ENCODE data around the gene C19orf44. TPM values are rescaled to one million over a fixed set of nuclear protein-coding genes. Genes with fewer than 3 reads are reported as not detected.

C19orf44 gene
- total and polyA plus RNA-seq, 4 donors = 3.7 to 15.6 (median 10.6) TPM

DNA sequence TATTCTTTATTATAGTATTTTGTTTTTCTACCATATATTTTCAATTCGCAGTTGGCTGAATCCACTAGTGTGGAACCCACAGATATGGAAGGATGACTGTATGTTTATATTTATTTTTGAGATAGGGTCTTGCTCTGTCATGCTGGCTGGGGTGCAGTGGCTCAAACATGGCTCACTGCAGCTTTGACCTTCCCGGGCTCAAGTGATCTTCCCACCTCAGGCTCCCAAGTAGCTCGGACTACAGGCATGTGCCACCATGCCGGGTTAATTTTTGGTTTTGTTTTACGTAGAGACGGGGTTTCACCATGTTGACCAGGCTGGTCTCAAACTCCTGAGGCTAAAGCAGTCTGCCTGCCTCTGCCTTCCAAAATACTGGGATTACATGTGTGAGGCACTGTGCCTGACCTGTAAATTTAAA lies 66.4 kb downstream of the C19orf44 start:
- H3K4me3 ChIP-seq (ENCODE audit: low read depth, low read length) = no peak overlapping the region
- H3K27ac ChIP-seq (ENCODE audit: low read depth, low read length) = no peak overlapping the region
- peaks cover 4% of the 10 kb centered on the region for H3K4me1 ChIP-seq (ENCODE audit: control insufficient read depth, insufficient read depth, low read length)
- no peak for DNase-seq (ENCODE audit: low read depth in 4 of 6, low spot score in 6 of 6)
- H3K9me3 ChIP-seq (ENCODE audit: control insufficient read depth, insufficient read depth, low read length) = no peaks in the 10 kb centered on the region
- H3K27me3 ChIP-seq (ENCODE audit: control insufficient read depth, insufficient read depth, low read length) = no peaks in the 10 kb centered on the region
- WGBS (ENCODE audit: insufficient coverage) = 97% methylated on average over 5 of the region's 6 CpGs
- H3K36me3 ChIP-seq (ENCODE audit: control insufficient read depth, insufficient read depth, low read length) = peaks cover 77% of the 10 kb centered on the region

DNA sequence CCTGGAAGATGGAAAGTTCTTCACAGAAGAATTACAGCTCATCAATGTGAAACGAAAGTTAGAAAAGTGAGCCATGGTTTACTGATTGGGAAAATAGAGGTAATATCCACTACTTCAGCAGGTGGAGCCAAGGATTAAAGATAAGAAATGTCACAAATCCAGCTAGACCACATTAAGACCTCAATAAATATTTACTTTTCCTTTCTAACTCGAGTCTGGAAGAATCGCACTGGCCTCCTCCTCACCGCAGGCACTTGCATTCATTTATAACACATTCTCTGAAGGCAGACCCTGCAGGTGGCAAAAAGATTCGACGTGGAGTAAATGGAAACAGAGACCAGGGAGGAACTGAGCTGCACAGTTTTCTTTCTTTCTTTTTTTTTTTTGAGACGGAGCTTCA lies 68.6 kb downstream of the C19orf44 start:
- DNase-seq (ENCODE audit: low read depth in 4 of 6, low spot score in 6 of 6) = no peak
- Histone ChIP-seq H3K27ac (ENCODE audit: low read depth, low read length) (no peak overlapping the region), H3K9me3 (ENCODE audit: control insufficient read depth, insufficient read depth, low read length) (no peaks in the 10 kb centered on the region), H3K4me3 (ENCODE audit: low read depth, low read length) (no peak overlapping the region), H3K27me3 (ENCODE audit: control insufficient read depth, insufficient read depth, low read length) (no peaks in the 10 kb centered on the region), H3K36me3 (ENCODE audit: control insufficient read depth, insufficient read depth, low read length) (peaks cover 80% of the 10 kb centered on the region), H3K4me1 (ENCODE audit: control insufficient read depth, insufficient read depth, low read length) (peaks cover 4% of the 10 kb centered on the region)
- 89% methylated on average over 2 of the region's 7 CpGs for whole genome bisulfite sequencing (ENCODE audit: insufficient coverage)

DNA sequence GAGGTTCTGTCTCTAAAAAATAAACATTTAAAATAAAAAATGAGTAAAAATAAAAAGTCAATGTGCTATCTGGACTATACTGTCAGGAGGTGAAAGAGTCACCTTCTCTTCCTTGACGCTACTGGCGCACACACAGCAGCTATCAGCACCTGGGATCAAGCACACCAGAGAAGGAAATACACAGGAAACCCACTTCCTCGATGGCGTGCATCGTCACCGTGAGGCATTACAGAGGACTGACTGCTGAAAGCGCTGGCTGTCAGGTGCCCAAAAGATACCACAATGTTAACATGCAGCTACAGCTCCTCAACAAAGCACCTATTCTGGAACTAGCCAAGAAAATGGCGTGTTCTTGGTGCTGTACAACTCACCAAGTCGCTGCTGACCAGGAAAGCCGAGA lies 70.0 kb downstream of the C19orf44 start:
- 97% methylated on average over 9 of the region's 10 CpGs for WGBS (ENCODE audit: insufficient coverage)
- Histone ChIP-seq H3K27me3 (ENCODE audit: control insufficient read depth, insufficient read depth, low read length) (no peaks in the 10 kb centered on the region), H3K4me1 (ENCODE audit: control insufficient read depth, insufficient read depth, low read length) (peaks cover 9% of the 10 kb centered on the region), H3K9me3 (ENCODE audit: control insufficient read depth, insufficient read depth, low read length) (no peaks in the 10 kb centered on the region), H3K4me3 (ENCODE audit: low read depth, low read length) (no peak overlapping the region), H3K36me3 (ENCODE audit: control insufficient read depth, insufficient read depth, low read length) (peaks cover 79% of the 10 kb centered on the region), H3K27ac (ENCODE audit: low read depth, low read length) (no peak overlapping the region)
- DNase-seq (ENCODE audit: low read depth in 4 of 6, low spot score in 6 of 6) = no peak

DNA sequence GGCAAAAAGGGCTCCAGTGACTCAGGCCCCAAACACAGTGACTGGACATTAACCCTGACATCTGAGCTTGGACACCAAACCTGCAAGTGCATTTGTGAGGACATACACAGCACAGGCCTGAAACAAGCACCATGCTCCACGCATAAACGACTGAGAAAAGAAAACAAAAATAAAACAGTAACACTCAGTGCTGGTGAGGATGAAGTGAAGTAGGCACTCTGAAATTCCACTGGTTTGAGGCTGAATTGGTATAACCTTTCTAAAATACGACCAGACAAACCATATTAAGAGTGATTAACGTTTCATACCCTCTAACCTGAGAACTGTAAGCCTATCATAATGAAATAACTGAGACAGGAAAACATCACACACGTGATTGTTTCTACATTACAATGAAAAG lies 70.5 kb downstream of the C19orf44 start:
- no CpG with 5 or more reads among the region's 5 CpGs for WGBS (ENCODE audit: insufficient coverage)
- Histone ChIP-seq H3K9me3 (ENCODE audit: control insufficient read depth, insufficient read depth, low read length) (no peaks in the 10 kb centered on the region), H3K4me3 (ENCODE audit: low read depth, low read length) (no peak overlapping the region), H3K4me1 (ENCODE audit: control insufficient read depth, insufficient read depth, low read length) (peaks cover 10% of the 10 kb centered on the region), H3K36me3 (ENCODE audit: control insufficient read depth, insufficient read depth, low read length) (peaks cover 76% of the 10 kb centered on the region), H3K27ac (ENCODE audit: low read depth, low read length) (no peak overlapping the region), H3K27me3 (ENCODE audit: control insufficient read depth, insufficient read depth, low read length) (no peaks in the 10 kb centered on the region)
- DNase-seq (ENCODE audit: low read depth in 4 of 6, low spot score in 6 of 6) = no peak

DNA sequence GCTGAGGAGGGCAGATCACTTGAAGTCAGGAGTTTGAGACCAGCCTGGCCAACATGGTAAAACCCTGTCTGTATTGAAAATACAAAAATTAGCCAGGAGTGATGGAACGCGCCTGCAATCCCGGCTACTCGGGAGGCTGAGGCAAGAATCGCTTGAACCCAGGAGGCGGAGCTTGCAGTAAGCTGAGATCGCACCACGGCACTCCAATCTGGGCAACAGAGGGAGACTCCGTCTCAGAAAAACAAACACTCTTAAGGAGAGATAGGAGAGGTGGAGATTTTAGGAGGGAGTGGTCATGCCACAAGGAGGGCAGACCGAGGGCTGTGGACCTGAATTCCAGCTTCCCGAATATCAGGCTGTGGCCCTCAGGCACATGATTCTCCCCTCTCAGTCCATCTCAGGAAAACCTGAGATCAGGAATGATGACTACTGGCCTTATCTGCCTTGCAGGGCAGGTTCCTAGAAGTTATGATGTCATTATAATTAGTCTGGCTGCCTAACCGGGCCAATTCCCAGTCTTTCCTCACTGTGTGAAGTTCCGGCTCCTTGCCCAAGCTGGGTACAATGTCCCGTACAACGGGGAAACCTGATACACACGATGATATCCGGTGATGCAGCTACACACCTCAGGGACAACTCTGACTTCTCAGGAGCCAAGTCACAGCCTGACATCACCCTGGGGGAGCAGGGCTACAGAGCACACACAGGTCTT lies 73.6 kb downstream of the C19orf44 start:
- DNase-seq (ENCODE audit: low read depth in 4 of 6, low spot score in 6 of 6) = no peak
- H3K4me3 ChIP-seq (ENCODE audit: low read depth, low read length) = no peak overlapping the region
- 95% methylated on average over 12 of the region's 17 CpGs for WGBS (ENCODE audit: insufficient coverage)
- peaks cover 32% of the 10 kb centered on the region for H3K4me1 ChIP-seq (ENCODE audit: control insufficient read depth, insufficient read depth, low read length)
- H3K36me3 ChIP-seq (ENCODE audit: control insufficient read depth, insufficient read depth, low read length) = peaks cover 65% of the 10 kb centered on the region
- no peak overlapping the region for H3K27ac ChIP-seq (ENCODE audit: low read depth, low read length)
- no peaks in the 10 kb centered on the region for H3K9me3 ChIP-seq (ENCODE audit: control insufficient read depth, insufficient read depth, low read length)
- no peaks in the 10 kb centered on the region for H3K27me3 ChIP-seq (ENCODE audit: control insufficient read depth, insufficient read depth, low read length)

Small RNAs within 50 kb of the gene (small RNA-seq; reads per million reads assigned to genes)
- not detected for gene RN7SL146P (ENCODE audit: low replicate concordance)

Other genes with a start within 250 kb of the C19orf44 start
- gene KLF2, start 171.6 kb upstream of the C19orf44 start, total RNA-seq = 10 to 100 TPM in 1 of 2 donors, 1 to 10 TPM in 1; 8.8 to 22.5 TPM
- 10 to 100 TPM; 23.3 to 64.7 TPM for gene KLF2, start 171.6 kb upstream of the C19orf44 start, polyA plus RNA-seq (ENCODE audit: insufficient read length in 2 of 2)
- gene EPS15L1, start 24.4 kb upstream of the C19orf44 start, total RNA-seq = 10 to 100 TPM; 16.6 to 17.6 TPM
- 10 to 100 TPM; 34.3 to 46.6 TPM for gene EPS15L1, start 24.4 kb upstream of the C19orf44 start, polyA plus RNA-seq (ENCODE audit: insufficient read length in 2 of 2)
- gene CALR3, start 227 bp upstream of the C19orf44 start, total RNA-seq = under 1 TPM; 0.20 to 0.39 TPM
- gene CALR3, start 227 bp upstream of the C19orf44 start, polyA plus RNA-seq (ENCODE audit: insufficient read length in 2 of 2) = not detected
- gene CHERP, start 46.0 kb downstream of the C19orf44 start, total RNA-seq = 1 to 10 TPM; 6.2 to 9.9 TPM
- 10 to 100 TPM; 57.2 to 58.3 TPM for gene CHERP, start 46.0 kb downstream of the C19orf44 start, polyA plus RNA-seq (ENCODE audit: insufficient read length in 2 of 2)
- gene SLC35E1, start 76.0 kb downstream of the C19orf44 start, total RNA-seq = 10 to 100 TPM; 24.1 to 26.0 TPM
- 10 to 100 TPM; 42.3 to 61.4 TPM for gene SLC35E1, start 76.0 kb downstream of the C19orf44 start, polyA plus RNA-seq (ENCODE audit: insufficient read length in 2 of 2)
- 1 to 10 TPM; 4.0 to 6.9 TPM for gene MED26, start 131.8 kb downstream of the C19orf44 start, total RNA-seq
- gene MED26, start 131.8 kb downstream of the C19orf44 start, polyA plus RNA-seq (ENCODE audit: insufficient read length in 2 of 2) = 1 to 10 TPM; 9.2 TPM
- 100 to 1,000 TPM in 1 of 2 donors, 10 to 100 TPM in 1; 84.8 to 127 TPM for gene SMIM7, start 163.8 kb downstream of the C19orf44 start, total RNA-seq
- 100 to 1,000 TPM in 1 of 2 donors, 10 to 100 TPM in 1; 70.9 to 123 TPM for gene SMIM7, start 163.8 kb downstream of the C19orf44 start, polyA plus RNA-seq (ENCODE audit: insufficient read length in 2 of 2)
- gene TMEM38A, start 164.7 kb downstream of the C19orf44 start, total RNA-seq = 10 to 100 TPM in 1 of 2 donors, 1 to 10 TPM in 1; 8.8 to 18.6 TPM
- gene TMEM38A, start 164.7 kb downstream of the C19orf44 start, polyA plus RNA-seq (ENCODE audit: insufficient read length in 2 of 2) = 10 to 100 TPM; 15.3 to 20.3 TPM
- 10 to 100 TPM in 1 of 2 donors, 1 to 10 TPM in 1; 1.3 to 19.1 TPM for gene NWD1, start 223.5 kb downstream of the C19orf44 start, total RNA-seq
- 1 to 10 TPM; 1.1 to 1.2 TPM for gene NWD1, start 223.5 kb downstream of the C19orf44 start, polyA plus RNA-seq (ENCODE audit: insufficient read length in 2 of 2)